H1 (cell line): ENCODE measurements around the gene BRINP3. TPM values are rescaled to one million over a fixed set of nuclear protein-coding genes. Genes with fewer than 3 reads are reported as not detected.

Experiments used
- E2F6 ChIP-seq: IDR thresholded peaks from 2 replicates; pipeline ENCODE4 v1.6.1; 2012; ENCODE audit warnings: inconsistent platforms
- TEAD4 ChIP-seq: IDR thresholded peaks from 2 replicates; pipeline ENCODE4 v1.6.1; 2012; ENCODE audit warnings: low read depth, low read length, inconsistent platforms, mixed read lengths
- polyA plus RNA-seq, 7 experiments: library from polyadenylated mRNA; depleted of rRNA in 3 of 7; stranded (reverse) in 5 of 7; unstranded in 2 of 7; fragments of >200 nt in 5 of 7; fragments of 200-250 nt in 2 of 7; gene quantifications; 1 replicate in 5 of 7; 2 replicates in 1 of 7; 4 replicates in 1 of 7; pipeline versions ENCODE4 v1.2.1 to v1.2.3, GENCODE V29; 2011 to 2013; ENCODE audit warnings: missing spikeins in 2 of 7, mixed read lengths in 2 of 7
- total RNA-seq: library from RNA; stranded (reverse); fragmentation: NEBNext Ultra II Directional; extraction: Animal tissue kit (Norgen Biotek cat#: 25700); gene quantifications from 2 replicates; pipeline ENCODE4 v1.2.1, GENCODE V29; 2021

BRINP3 gene
- total and polyA plus RNA-seq, 2 of the 8 experiments (the other 6 are each of a cell fraction or from before 2014, with no cell fraction given) = not detected

- TF ChIP-seq TEAD4 (no peak), E2F6 (no peak)
- TF ChIP-seq, all 59 proteins: peak for 0
These were observed 110.5 kb downstream of the BRINP3 start (continued) for GRCh38 chr1:190367200-190367599.
